ENCODE measurements around the gene RBFOX2. TPM values are rescaled to one million over a fixed set of nuclear protein-coding genes. Genes with fewer than 3 reads are reported as not detected.

The RBFOX2 gene
- total and polyA plus RNA-seq, 2 of the 8 experiments (the other 6 are each of a cell fraction or from before 2014, with no cell fraction given), result 121 to 122 TPM

GRCh38 chr22:35860837-35861236 lies 167.8 kb downstream of the RBFOX2 start:
- CTCF ChIA-PET (ENCODE audit: partially characterized antibody), result interaction anchor here (0.7 to 0.8 kb wide), 2 partner anchors 12 to 18 kb away, joined by 3 read pairs; no protein-coding TSS in a partner anchor
- POLR2A ChIA-PET (ENCODE audit: partially characterized antibody), result no interaction called here
- H3K56ac ChIP-seq (replicated peaks; ENCODE audit: insufficient read length, low read depth, low read length), result no peak overlapping the region
- TF ChIP-seq KDM4A (IDR thresholded peaks at IDR 0.05; ENCODE audit: low read depth, low read length, severe bottlenecking), result no peak
- no peak for TF ChIP-seq SIX5 (IDR thresholded peaks at IDR 0.05; ENCODE audit: low read depth, low read length)
- no peak for TF ChIP-seq EP300 (IDR thresholded peaks at IDR 0.05; ENCODE audit: borderline replicate concordance in 1 of 2, low read depth in 2 of 2, low read length in 2 of 2)
- no peak for TF ChIP-seq ATF2 (IDR thresholded peaks at IDR 0.05; ENCODE audit: low read length)
- TF ChIP-seq POU5F1 (IDR thresholded peaks at IDR 0.05; ENCODE audit: low read depth, low read length), result no peak
- no peak for TF ChIP-seq MAFK (IDR thresholded peaks at IDR 0.05; ENCODE audit: low read depth, low read length)
- TF ChIP-seq KDM1A (IDR thresholded peaks at IDR 0.05; ENCODE audit: borderline replicate concordance, low read length), result no peak
- no peak for TF ChIP-seq ATF3 (IDR thresholded peaks at IDR 0.05; ENCODE audit: insufficient read depth, low read depth, low read length)
- no peak for TF ChIP-seq GABPA (IDR thresholded peaks at IDR 0.05; ENCODE audit: borderline replicate concordance, insufficient read depth, low read length)
- TF ChIP-seq TAF1 (IDR thresholded peaks at IDR 0.05; ENCODE audit: low read depth, low read length), result no peak
- TF ChIP-seq SRF (IDR thresholded peaks at IDR 0.05; ENCODE audit: low read depth, low read length), result no peak
- no peak for TF ChIP-seq CHD1 (IDR thresholded peaks at IDR 0.05; ENCODE audit: low read depth, low read length)

More at GRCh38 chr22:35860837-35861236, 167.8 kb downstream of the RBFOX2 start:
- no peak overlapping the region for H2BK15ac ChIP-seq (ENCODE audit: low read length)
- no peak overlapping the region for H2AK5ac ChIP-seq (ENCODE audit: low read depth, low read length)
- no peak overlapping the region for H2BK20ac ChIP-seq (ENCODE audit: low read length)
- no peak overlapping the region for H3K18ac ChIP-seq (ENCODE audit: extremely low read depth, low read length)
- FAIRE-seq, result no peak
- H3K23me2 ChIP-seq (ENCODE audit: low read depth, low read length), result no peaks in the 10 kb centered on the region
- 82% methylated on average over 3 of the region's 3 CpGs; no CpG with 5 or more reads in 1 of the 2 experiments for WGBS, 2 experiments (ENCODE audit: extremely low coverage in 1 of 2, insufficient coverage in 1 of 2, insufficient read length in 1 of 2, insufficient replicate concordance in 2 of 2, low coverage in 1 of 2, low lambda C conversion rate in 2 of 2, missing lambda C conversion rate in 1 of 2)
- no peak overlapping the region for H3K4me2 ChIP-seq (ENCODE audit: insufficient read depth in 1 of 2, low read depth in 2 of 2, low read length in 2 of 2)
- no peak overlapping the region for H3K4me3 ChIP-seq (ENCODE audit: extremely low read depth in 1 of 4, insufficient read depth in 2 of 4, low read depth in 3 of 4, low read length in 4 of 4)
- no peak for DNase-seq (ENCODE audit: low read depth in 1 of 2, low spot score in 2 of 2)
- peaks cover 0 to 69% of the 10 kb centered on the region in 2 experiments; a peak in 2 of 4 replicates for H3K79me2 ChIP-seq (ENCODE audit: control insufficient read depth in 1 of 2, insufficient read depth in 2 of 2, low read length in 2 of 2)
- H3K27me3 ChIP-seq (replicated peaks in 1 of 4; ENCODE audit: control insufficient read depth in 3 of 4, extremely low read depth in 1 of 4, insufficient read depth in 3 of 4, low read length in 3 of 4), result no peaks in the 10 kb centered on the region
- no peak overlapping the region for H2AFZ ChIP-seq (ENCODE audit: low read length)
- peaks cover 0 to 16% (median 12%) of the 10 kb centered on the region in 4 experiments; a peak in 3 of 7 replicates for H3K4me1 ChIP-seq (replicated peaks in 1 of 4; ENCODE audit: control insufficient read depth in 3 of 4, insufficient read depth in 4 of 4, low read length in 3 of 4)
- no peak overlapping the region for H2BK5ac ChIP-seq (ENCODE audit: low read depth, low read length)
- H3K36me3 ChIP-seq (ENCODE audit: control insufficient read depth in 2 of 4, insufficient read depth in 4 of 4, low read length in 3 of 4), result no peaks in the 10 kb centered on the region
- H3K14ac ChIP-seq (ENCODE audit: insufficient read length), result no peak overlapping the region
- H2BK12ac ChIP-seq (ENCODE audit: low read depth, low read length), result no peak overlapping the region
- no peak overlapping the region for H4K5ac ChIP-seq (ENCODE audit: insufficient read length, low read depth, low read length)
- no peak overlapping the region for H2BK120ac ChIP-seq (replicated peaks; ENCODE audit: low read depth, low read length)
- peaks cover 3 to 6% of the 10 kb centered on the region in 2 experiments for H4K20me1 ChIP-seq (replicated peaks in 1 of 2; ENCODE audit: control insufficient read depth in 1 of 2, insufficient read depth in 2 of 2, low read length in 2 of 2)
- H3K79me1 ChIP-seq (ENCODE audit: low read depth, low read length), result peaks cover 5% of the 10 kb centered on the region; the same call in 1 of the 2 replicates
- H3K9me3 ChIP-seq (ENCODE audit: insufficient read depth in 2 of 2, low read depth in 1 of 2, low read length in 1 of 2), result no peaks in the 10 kb centered on the region
- no peak overlapping the region for H4K91ac ChIP-seq (replicated peaks; ENCODE audit: insufficient read length, low read length)
- no peak overlapping the region for H3K4ac ChIP-seq (replicated peaks; ENCODE audit: insufficient read length, low read depth, low read length)
- H3K27ac ChIP-seq (ENCODE audit: low read depth, low read length), result no peak overlapping the region
- H3K23ac ChIP-seq (ENCODE audit: insufficient read length), result no peak overlapping the region
- no peak overlapping the region for H3K9ac ChIP-seq (replicated peaks in 1 of 4; ENCODE audit: extremely low read depth in 1 of 4, low read depth in 3 of 4, low read length in 3 of 4)
- H4K8ac ChIP-seq (ENCODE audit: extremely low read depth, insufficient read depth, low read length), result no peak overlapping the region

Measured in H1 (cell line).